Measurements from ENCODE around the gene MTRF1L.

GRCh38 chr6:153047386-153047785 lies 44.9 kb upstream of the MTRF1L start:
- TF ChIP-seq CTCF (IDR thresholded peaks at IDR 0.05) (no peak), POLR2A (IDR thresholded peaks at IDR 0.05) (no peak)
